Mesenchymal stem cell (in vitro differentiated cells and primary cell): ENCODE measurements around the gene OR10Z1.

Experiments
- DNase-seq: peaks from one replicate; pipeline ENCODE4 v3.0.0-alpha.2; 2013
- H2AFZ ChIP-seq: one replicate; pipeline ENCODE4 v1.6.1; 2013; ENCODE audit warnings: low read depth, mild to moderate bottlenecking, control low read depth, inconsistent platforms, low read length, moderate library complexity
- H2AK5ac ChIP-seq: 2 replicates; pipeline ENCODE4 v1.6.1; 2013; ENCODE audit warnings: low read length, moderate library complexity, mild to moderate bottlenecking, inconsistent platforms; ENCODE audit not compliant: severe bottlenecking
- H2BK120ac ChIP-seq: one replicate; pipeline ENCODE4 v1.6.1; 2013; ENCODE audit warnings: low read depth, mild to moderate bottlenecking, inconsistent platforms, low read length, moderate library complexity
- H2BK12ac ChIP-seq, 2 experiments: one replicate each; pipeline ENCODE4 v1.6.1; 2013; ENCODE audit warnings: inconsistent platforms in 2 of 2, low read length in 2 of 2, mild to moderate bottlenecking in 2 of 2, moderate library complexity in 2 of 2, control low read depth in 1 of 2
- H2BK15ac ChIP-seq: one replicate; pipeline ENCODE4 v1.6.1; 2013; ENCODE audit warnings: mild to moderate bottlenecking, low read depth, inconsistent platforms; ENCODE audit not compliant: poor library complexity, severe bottlenecking
- H2BK5ac ChIP-seq: 2 replicates; pipeline ENCODE4 v1.6.1; 2013; ENCODE audit warnings: low read depth, mild to moderate bottlenecking, low read length, control low read depth, inconsistent platforms; ENCODE audit not compliant: poor library complexity, severe bottlenecking
- H3K14ac ChIP-seq, 2 experiments: one replicate each; pipeline ENCODE4 v1.6.1; 2013; ENCODE audit warnings: inconsistent platforms in 2 of 2, low read length in 2 of 2, control low read depth in 1 of 2, mild to moderate bottlenecking in 1 of 2, moderate library complexity in 1 of 2
- H3K18ac ChIP-seq, 2 experiments: one replicate each; pipeline ENCODE4 v1.6.1; 2013; ENCODE audit warnings: inconsistent platforms in 2 of 2, low read length in 2 of 2, control low read depth in 1 of 2, low read depth in 1 of 2, mild to moderate bottlenecking in 1 of 2
- H3K23ac ChIP-seq, 2 experiments: one replicate each; pipeline ENCODE4 v1.6.1; 2013; ENCODE audit warnings: inconsistent platforms in 2 of 2, low read length in 2 of 2, mild to moderate bottlenecking in 2 of 2, moderate library complexity in 2 of 2, control low read depth in 1 of 2
- H3K27ac ChIP-seq: 2 replicates; pipeline ENCODE4 v1.5.1; 2013; ENCODE audit warnings: mild to moderate bottlenecking, moderate library complexity, low read length, control low read depth, inconsistent platforms; ENCODE audit not compliant: poor library complexity, severe bottlenecking
- H3K27me3 ChIP-seq, 2 experiments: 2 replicates each; pipeline versions ENCODE4 v1.6.1 to v1.7.0; 2013; ENCODE audit warnings: low read length in 2 of 2, mild to moderate bottlenecking in 2 of 2, moderate library complexity in 2 of 2, control low read depth in 1 of 2, inconsistent platforms in 1 of 2; ENCODE audit not compliant: control insufficient read depth in 1 of 2, insufficient read depth in 1 of 2
- H3K36me3 ChIP-seq, 2 experiments: 2 replicates each; pipeline versions ENCODE4 v1.6.1 to v1.7.0; 2013; ENCODE audit warnings: low read length in 2 of 2, control low read depth in 1 of 2, inconsistent platforms in 1 of 2, low read depth in 1 of 2, mild to moderate bottlenecking in 1 of 2; ENCODE audit not compliant: insufficient read depth in 2 of 2, control insufficient read depth in 1 of 2
- H3K4ac ChIP-seq, 2 experiments: one replicate each; pipeline ENCODE4 v1.6.1; 2013; ENCODE audit warnings: inconsistent platforms in 2 of 2, low read length in 2 of 2, mild to moderate bottlenecking in 2 of 2, moderate library complexity in 2 of 2, control low read depth in 1 of 2, low read depth in 1 of 2
- H3K4me1 ChIP-seq: 2 replicates; pipeline ENCODE4 v1.6.1; 2013; ENCODE audit warnings: low read depth, low read length, control low read depth; ENCODE audit not compliant: control insufficient read depth, insufficient read depth
- H3K4me2 ChIP-seq: 2 replicates; pipeline ENCODE4 v1.6.1; 2013; ENCODE audit warnings: low read length, mild to moderate bottlenecking, inconsistent platforms; ENCODE audit not compliant: poor library complexity, severe bottlenecking
- H3K4me3 ChIP-seq, 2 experiments: 2 replicates each; pipeline versions ENCODE4 v1.5.1 to v1.7.0; 2013; ENCODE audit warnings: low read length in 2 of 2, mild to moderate bottlenecking in 2 of 2, control low read depth in 1 of 2, low read depth in 1 of 2; ENCODE audit not compliant: insufficient read depth in 1 of 2
- H3K79me1 ChIP-seq: replicated peaks from 2 replicates; pipeline ENCODE4 v1.6.1; 2013; ENCODE audit warnings: mild to moderate bottlenecking, control low read depth, low read length, inconsistent platforms; ENCODE audit not compliant: poor library complexity, severe bottlenecking
- H3K9ac ChIP-seq: 2 replicates; pipeline ENCODE4 v1.7.0; 2013; ENCODE audit warnings: mild to moderate bottlenecking, low read length, moderate library complexity
- H3K9me3 ChIP-seq: 2 replicates; pipeline ENCODE4 v1.7.0; 2013; ENCODE audit warnings: mild to moderate bottlenecking, low read length; ENCODE audit not compliant: control insufficient read depth
- H4K8ac ChIP-seq: one replicate; pipeline ENCODE4 v1.6.1; 2013; ENCODE audit warnings: inconsistent platforms, mild to moderate bottlenecking, low read length, moderate library complexity
- H4K91ac ChIP-seq: one replicate; pipeline ENCODE4 v1.6.1; 2013; ENCODE audit warnings: mild to moderate bottlenecking, low read length, inconsistent platforms
- WGBS: methylation state at CpG from one replicate; pipeline ENCODE4 v1.1.7; 2013; ENCODE audit warnings: mixed read lengths; 5-methylcytosine and 5-hydroxymethylcytosine counted together

The OR10Z1 gene

GRCh38 chr1:158583962-158584361, 21.1 kb upstream of the OR10Z1 start:
- no peak overlapping the region for H4K8ac ChIP-seq
- no peak overlapping the region for H3K4me3 ChIP-seq
- H3K18ac ChIP-seq: no peak overlapping the region
- DNase-seq: no peak
- no peaks in the 10 kb centered on the region for H3K79me1 ChIP-seq
- H3K9ac ChIP-seq: no peak overlapping the region
- no peak overlapping the region for H2AK5ac ChIP-seq
- H2BK15ac ChIP-seq: no peak overlapping the region
- H3K4ac ChIP-seq: no peak overlapping the region
- H3K4me2 ChIP-seq: no peak overlapping the region
- H3K27ac ChIP-seq: no peak overlapping the region
- H2BK12ac ChIP-seq: no peak overlapping the region
- H3K23ac ChIP-seq: no peak overlapping the region
- no peak overlapping the region for H3K14ac ChIP-seq
- 90% methylated on average over 1 of the region's 4 CpGs for WGBS
- no peaks in the 10 kb centered on the region for H3K36me3 ChIP-seq
- no peak overlapping the region for H4K91ac ChIP-seq
- H2BK120ac ChIP-seq: no peak overlapping the region
- no peak overlapping the region for H2AFZ ChIP-seq
- H3K27me3 ChIP-seq: no peaks in the 10 kb centered on the region
- no peak overlapping the region for H2BK5ac ChIP-seq
- peaks cover 6% of the 10 kb centered on the region for H3K9me3 ChIP-seq
- no peaks in the 10 kb centered on the region for H3K4me1 ChIP-seq

GRCh38 chr1:158586942-158587341, 18.1 kb upstream of the OR10Z1 start:
- H2BK12ac ChIP-seq: no peak overlapping the region
- no peak overlapping the region for H2BK15ac ChIP-seq
- no peaks in the 10 kb centered on the region for H3K4me1 ChIP-seq
- H2BK120ac ChIP-seq: no peak overlapping the region
- H3K4me2 ChIP-seq: no peak overlapping the region
- H3K4ac ChIP-seq: no peak overlapping the region
- H3K23ac ChIP-seq: no peak overlapping the region
- DNase-seq: no peak
- H2BK5ac ChIP-seq: no peak overlapping the region
- H4K91ac ChIP-seq: no peak overlapping the region
- no peaks in the 10 kb centered on the region for H3K36me3 ChIP-seq
- H3K18ac ChIP-seq: no peak overlapping the region
- H3K14ac ChIP-seq: no peak overlapping the region
- H3K9ac ChIP-seq: no peak overlapping the region
- H2AFZ ChIP-seq: no peak overlapping the region
- H4K8ac ChIP-seq: no peak overlapping the region
- no peak overlapping the region for H3K4me3 ChIP-seq
- no peaks in the 10 kb centered on the region for H3K79me1 ChIP-seq
- 81% methylated on average over 1 of the region's 1 CpG for WGBS
- peaks cover 6% of the 10 kb centered on the region for H3K9me3 ChIP-seq
- no peak overlapping the region for H2AK5ac ChIP-seq
- H3K27me3 ChIP-seq: no peaks in the 10 kb centered on the region
- no peak overlapping the region for H3K27ac ChIP-seq

- no peak overlapping the region for H3K4ac ChIP-seq
- no peak for DNase-seq
- H2BK15ac ChIP-seq: no peak overlapping the region
- no peaks in the 10 kb centered on the region for H3K4me1 ChIP-seq
- no peak overlapping the region for H4K8ac ChIP-seq
- H3K9me3 ChIP-seq: peaks cover 22% of the 10 kb centered on the region
- no peak overlapping the region for H2BK5ac ChIP-seq
- no peak overlapping the region for H3K23ac ChIP-seq
- no peak overlapping the region for H3K18ac ChIP-seq
- WGBS: no CpG with 5 or more reads among the region's 2 CpGs
- no peak overlapping the region for H2AK5ac ChIP-seq
- no peaks in the 10 kb centered on the region for H3K27me3 ChIP-seq
- no peaks in the 10 kb centered on the region for H3K79me1 ChIP-seq
- H2BK12ac ChIP-seq: no peak overlapping the region
- H3K27ac ChIP-seq: no peak overlapping the region
- H3K36me3 ChIP-seq: no peaks in the 10 kb centered on the region
- H3K14ac ChIP-seq: no peak overlapping the region
- H2AFZ ChIP-seq: no peak overlapping the region
- H2BK120ac ChIP-seq: no peak overlapping the region
- H3K4me2 ChIP-seq: no peak overlapping the region
- no peak overlapping the region for H3K9ac ChIP-seq
- H3K4me3 ChIP-seq: no peak overlapping the region
- H4K91ac ChIP-seq: no peak overlapping the region
These were observed 4.3 kb upstream of the OR10Z1 start for GRCh38 chr1:158600735-158601134.

DNA sequence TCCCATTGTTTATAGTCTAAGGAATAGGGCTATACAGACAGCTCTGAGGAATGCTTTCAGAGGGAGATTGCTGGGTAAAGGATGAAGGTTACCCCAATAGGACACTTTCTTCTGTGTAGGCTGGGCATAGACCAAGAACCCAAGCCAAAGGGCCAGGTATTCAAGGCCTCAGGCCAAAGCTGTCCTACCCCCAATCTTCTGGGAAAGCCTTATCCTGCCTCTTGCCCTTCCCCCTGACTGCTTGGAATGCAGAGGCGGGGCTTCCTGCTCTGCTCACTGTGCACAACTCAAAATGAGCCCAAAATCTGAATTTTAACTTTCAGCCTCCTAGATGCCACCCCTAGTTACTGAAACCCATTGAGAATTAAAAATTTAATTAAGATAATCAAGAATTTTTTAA, 2.2 kb downstream of the OR10Z1 start:
- Histone ChIP-seq H2AFZ (no peak overlapping the region), H2BK12ac (no peak overlapping the region), H3K36me3 (no peaks in the 10 kb centered on the region), H3K27me3 (no peaks in the 10 kb centered on the region), H3K18ac (no peak overlapping the region), H2AK5ac (no peak overlapping the region), H2BK5ac (no peak overlapping the region), H3K4ac (no peak overlapping the region), H3K27ac (no peak overlapping the region), H3K9me3 (no peaks in the 10 kb centered on the region), H3K23ac (no peak overlapping the region), H4K91ac (no peak overlapping the region), H3K9ac (no peak overlapping the region), H2BK15ac (no peak overlapping the region), H4K8ac (no peak overlapping the region), H3K4me2 (no peak overlapping the region), H3K14ac (no peak overlapping the region), H3K4me1 (no peaks in the 10 kb centered on the region), H3K4me3 (no peak overlapping the region), H2BK120ac (no peak overlapping the region), H3K79me1 (no peaks in the 10 kb centered on the region)
- no peak for DNase-seq
- WGBS: 36% methylated on average over 1 of the region's 1 CpG
